Upper lobe of left lung (tissue), 4 donors: Measurements from ENCODE around the gene BGN.

Experiments
- CTCF ChIP-seq, 6 experiments: fragments of 450-650 bp in 4 of 6; fragments of 200-600 bp in 2 of 6; sonication (generic) in 2 of 6; IDR thresholded peaks; one replicate each; pipeline ENCODE4 v1.5.1; 2016 to 2019; ENCODE audit warnings: antibody characterized with exemption in 6 of 6
- POLR2A ChIP-seq, 4 donors: fragments of 450-650 bp; IDR thresholded peaks; one replicate each; pipeline ENCODE4 v1.5.1; 2016 to 2017; ENCODE audit warnings: antibody characterized with exemption in 4 of 4, mild to moderate bottlenecking in 2 of 4

GRCh38 chrX:153460826-153461225, 34.0 kb upstream of the BGN start:
- TF ChIP-seq CTCF (IDR thresholded peaks at IDR 0.05) (peak in 5 of 6 experiments; percentile 17 to 51 (median 38)), POLR2A (IDR thresholded peaks at IDR 0.05) (no peak)
